ENCODE measurements around the gene ZNF638.

The ZNF638 gene

DNA sequence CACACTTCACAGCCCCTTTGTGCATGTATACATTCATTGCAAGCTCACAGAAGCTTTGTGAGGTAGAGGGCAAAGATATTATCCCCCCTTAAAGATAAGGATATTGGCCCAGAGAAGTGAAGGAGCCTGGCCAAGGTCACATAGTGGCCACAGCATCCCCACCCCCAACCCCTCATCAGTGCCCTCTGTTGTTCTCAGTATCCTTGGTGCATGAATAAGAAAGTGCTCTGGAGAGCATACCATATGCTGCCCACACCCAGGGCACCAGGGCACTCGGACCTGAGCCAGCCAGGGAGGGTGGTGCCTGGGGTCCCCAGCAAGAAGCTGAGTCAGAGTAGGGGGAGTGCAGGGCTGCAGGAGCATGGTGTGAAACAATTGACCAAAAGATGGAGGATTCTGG, 125.0 kb downstream of the ZNF638 start:
- no peaks in the 10 kb centered on the region for H3K9me3 ChIP-seq
- TF ChIP-seq, protein P1, sequence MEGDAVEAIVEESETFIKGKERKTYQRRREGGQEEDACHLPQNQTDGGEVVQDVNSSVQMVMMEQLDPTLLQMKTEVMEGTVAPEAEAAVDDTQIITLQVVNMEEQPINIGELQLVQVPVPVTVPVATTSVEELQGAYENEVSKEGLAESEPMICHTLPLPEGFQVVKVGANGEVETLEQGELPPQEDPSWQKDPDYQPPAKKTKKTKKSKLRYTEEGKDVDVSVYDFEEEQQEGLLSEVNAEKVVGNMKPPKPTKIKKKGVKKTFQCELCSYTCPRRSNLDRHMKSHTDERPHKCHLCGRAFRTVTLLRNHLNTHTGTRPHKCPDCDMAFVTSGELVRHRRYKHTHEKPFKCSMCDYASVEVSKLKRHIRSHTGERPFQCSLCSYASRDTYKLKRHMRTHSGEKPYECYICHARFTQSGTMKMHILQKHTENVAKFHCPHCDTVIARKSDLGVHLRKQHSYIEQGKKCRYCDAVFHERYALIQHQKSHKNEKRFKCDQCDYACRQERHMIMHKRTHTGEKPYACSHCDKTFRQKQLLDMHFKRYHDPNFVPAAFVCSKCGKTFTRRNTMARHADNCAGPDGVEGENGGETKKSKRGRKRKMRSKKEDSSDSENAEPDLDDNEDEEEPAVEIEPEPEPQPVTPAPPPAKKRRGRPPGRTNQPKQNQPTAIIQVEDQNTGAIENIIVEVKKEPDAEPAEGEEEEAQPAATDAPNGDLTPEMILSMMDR (IDR thresholded peaks at IDR 0.05) = no peak
- peak overlapping the region; percentile 88 for H3K27ac ChIP-seq
- peak overlapping the region; percentile 88 to 97 for H3K4me3 ChIP-seq (ENCODE audit: low read depth in 1 of 2, low read length in 1 of 2)
- no peaks in the 10 kb centered on the region for H3K27me3 ChIP-seq
- peaks cover 70% of the 10 kb centered on the region for H3K36me3 ChIP-seq
- H3K4me1 ChIP-seq (ENCODE audit: control insufficient read depth in 1 of 2, insufficient read depth in 1 of 2, low read depth in 1 of 2, low read length in 1 of 2) = peaks cover 84 to 90% of the 10 kb centered on the region in 2 experiments

DNA sequence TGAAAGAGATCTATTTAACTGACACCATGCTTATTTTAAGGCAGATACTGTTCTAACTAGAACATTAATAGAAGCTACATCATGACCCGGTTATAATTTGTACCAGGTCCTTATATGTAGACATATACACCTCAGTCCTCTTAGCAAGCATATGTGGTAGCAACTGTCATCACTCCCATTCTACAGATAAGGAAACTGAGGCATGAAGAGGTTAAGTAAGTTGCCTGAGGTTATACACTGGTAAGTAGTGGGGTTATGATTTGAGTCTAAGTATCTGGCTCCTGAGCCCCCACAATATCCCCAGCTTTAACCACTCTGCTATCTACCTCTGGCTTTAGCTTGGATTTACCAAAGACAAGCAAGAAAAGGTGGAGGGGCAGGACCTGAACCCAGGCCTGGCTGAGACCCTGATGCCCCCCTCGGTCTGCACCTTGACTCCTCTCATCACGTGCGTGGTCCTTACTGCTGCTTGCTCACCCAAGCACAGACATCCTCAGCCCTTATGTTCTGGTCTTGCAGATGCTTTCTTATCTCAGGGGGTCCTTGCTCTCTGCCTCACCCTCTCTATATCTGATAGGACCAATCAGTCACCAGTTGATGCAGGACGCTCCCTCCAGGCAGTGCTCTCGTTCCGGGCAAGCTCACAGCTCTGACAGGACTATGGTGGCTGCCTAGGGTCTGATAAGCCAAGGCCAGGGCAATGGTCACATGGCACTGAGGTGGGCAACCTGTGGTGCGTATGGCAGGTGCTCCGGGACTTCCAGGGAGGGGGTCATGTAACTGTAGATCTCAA, 125.7 kb downstream of the ZNF638 start:
- Histone ChIP-seq H3K36me3 (peaks cover 77% of the 10 kb centered on the region), H3K27me3 (no peaks in the 10 kb centered on the region), H3K27ac (peak overlapping the region; percentile 88), H3K4me3 (ENCODE audit: low read depth in 1 of 2, low read length in 1 of 2) (peak overlapping the region; percentile 88 to 97), H3K9me3 (no peaks in the 10 kb centered on the region), H3K4me1 (ENCODE audit: control insufficient read depth in 1 of 2, insufficient read depth in 1 of 2, low read depth in 1 of 2, low read length in 1 of 2) (peaks cover 84 to 85% of the 10 kb centered on the region in 2 experiments)
- TF ChIP-seq, protein P1 (IDR thresholded peaks at IDR 0.05) = no peak

DNA sequence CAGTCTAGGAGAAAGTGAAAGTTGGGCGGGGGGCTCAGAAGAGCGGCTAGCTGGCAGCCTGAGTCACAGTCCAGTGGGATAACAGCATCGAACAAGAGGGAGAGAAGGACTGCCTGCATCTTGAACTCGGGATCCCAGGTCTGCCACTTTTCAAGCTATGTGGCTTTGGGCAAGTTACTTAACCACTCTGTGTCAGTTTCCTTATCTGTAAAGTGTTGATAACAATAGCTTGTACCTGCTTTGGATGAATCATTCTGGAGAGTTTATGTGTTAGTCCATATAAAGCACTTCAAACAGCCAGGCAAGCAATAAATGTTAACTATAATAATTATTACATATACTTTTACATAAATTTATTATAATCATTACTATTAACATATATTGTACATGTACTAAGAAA, 126.3 kb downstream of the ZNF638 start:
- H3K27ac ChIP-seq = peak overlapping the region; percentile 88
- peaks cover 82 to 86% of the 10 kb centered on the region in 2 experiments for H3K4me1 ChIP-seq (ENCODE audit: control insufficient read depth in 1 of 2, insufficient read depth in 1 of 2, low read depth in 1 of 2, low read length in 1 of 2)
- peaks cover 83% of the 10 kb centered on the region for H3K36me3 ChIP-seq
- TF ChIP-seq, protein P1 (IDR thresholded peaks at IDR 0.05) = no peak
- H3K9me3 ChIP-seq = no peaks in the 10 kb centered on the region
- no peaks in the 10 kb centered on the region for H3K27me3 ChIP-seq
- peak overlapping the region; percentile 21 to 97 for H3K4me3 ChIP-seq (ENCODE audit: low read depth in 1 of 2, low read length in 1 of 2)

DNA sequence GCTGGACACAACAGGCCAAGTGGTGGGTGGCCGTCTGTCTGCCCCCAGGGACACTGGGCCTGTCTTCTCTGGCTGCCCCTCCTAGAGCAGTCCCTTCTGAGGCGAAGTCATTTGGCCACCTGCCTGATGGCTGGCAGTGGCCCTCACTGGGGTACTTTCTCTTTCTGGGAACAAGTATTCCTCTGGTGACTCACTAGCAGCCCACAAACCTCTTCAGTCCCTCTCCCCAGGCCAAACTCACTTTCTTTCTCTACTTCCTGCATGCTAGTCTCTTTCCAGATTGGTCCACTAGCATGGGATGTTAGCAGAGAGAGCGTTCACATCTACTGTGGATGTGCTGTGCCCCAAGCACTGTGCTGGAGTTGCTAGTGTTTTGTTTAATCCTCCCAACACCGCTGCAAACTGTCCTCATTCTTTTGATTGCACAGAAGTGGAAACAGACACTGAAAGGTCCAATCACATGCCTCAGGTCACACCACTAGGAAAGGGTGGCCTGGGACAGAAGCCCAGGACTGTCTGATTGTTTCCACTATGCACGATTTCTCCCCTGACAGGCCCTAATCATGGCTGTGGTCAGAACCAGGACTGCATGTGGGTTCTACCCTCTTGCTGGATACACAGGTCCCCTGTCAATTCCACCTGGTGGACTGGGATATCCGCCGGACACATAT, 127.0 kb downstream of the ZNF638 start:
- Histone ChIP-seq H3K4me3 (ENCODE audit: low read depth in 1 of 2, low read length in 1 of 2) (no peak overlapping the region), H3K9me3 (no peaks in the 10 kb centered on the region), H3K36me3 (peaks cover 89% of the 10 kb centered on the region), H3K27ac (peak overlapping the region; percentile 88), H3K4me1 (ENCODE audit: control insufficient read depth in 1 of 2, insufficient read depth in 1 of 2, low read depth in 1 of 2, low read length in 1 of 2) (peaks cover 85 to 93% of the 10 kb centered on the region in 2 experiments), H3K27me3 (no peaks in the 10 kb centered on the region)
- TF ChIP-seq, protein P1 (IDR thresholded peaks at IDR 0.05) = no peak

DNA sequence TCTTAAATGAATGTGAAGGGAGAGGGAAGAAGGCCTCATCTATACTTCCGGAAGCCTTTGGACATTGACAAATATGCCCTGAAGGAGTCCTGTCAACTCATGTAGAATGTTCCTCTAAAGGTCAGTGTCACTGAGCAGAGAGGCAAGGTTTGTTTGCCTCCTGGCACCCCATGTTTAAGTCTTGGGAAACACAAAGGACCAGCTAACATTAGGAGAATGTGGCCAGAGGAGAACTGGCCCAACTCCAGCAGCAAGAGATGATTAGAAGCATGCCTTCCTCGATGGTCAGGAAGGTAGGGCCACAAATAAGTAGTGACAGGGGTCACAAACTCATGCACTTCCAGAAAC, 127.5 kb downstream of the ZNF638 start:
- Histone ChIP-seq H3K36me3 (peaks cover 91% of the 10 kb centered on the region), H3K27ac (peak overlapping the region; percentile 88), H3K4me3 (ENCODE audit: low read depth in 1 of 2, low read length in 1 of 2) (no peak overlapping the region), H3K9me3 (no peaks in the 10 kb centered on the region), H3K4me1 (ENCODE audit: control insufficient read depth in 1 of 2, insufficient read depth in 1 of 2, low read depth in 1 of 2, low read length in 1 of 2) (peaks cover 91 to 98% of the 10 kb centered on the region in 2 experiments), H3K27me3 (no peaks in the 10 kb centered on the region)
- TF ChIP-seq, protein P1 (IDR thresholded peaks at IDR 0.05) = no peak
